ENCODE data around the gene PKN1.

DNA sequence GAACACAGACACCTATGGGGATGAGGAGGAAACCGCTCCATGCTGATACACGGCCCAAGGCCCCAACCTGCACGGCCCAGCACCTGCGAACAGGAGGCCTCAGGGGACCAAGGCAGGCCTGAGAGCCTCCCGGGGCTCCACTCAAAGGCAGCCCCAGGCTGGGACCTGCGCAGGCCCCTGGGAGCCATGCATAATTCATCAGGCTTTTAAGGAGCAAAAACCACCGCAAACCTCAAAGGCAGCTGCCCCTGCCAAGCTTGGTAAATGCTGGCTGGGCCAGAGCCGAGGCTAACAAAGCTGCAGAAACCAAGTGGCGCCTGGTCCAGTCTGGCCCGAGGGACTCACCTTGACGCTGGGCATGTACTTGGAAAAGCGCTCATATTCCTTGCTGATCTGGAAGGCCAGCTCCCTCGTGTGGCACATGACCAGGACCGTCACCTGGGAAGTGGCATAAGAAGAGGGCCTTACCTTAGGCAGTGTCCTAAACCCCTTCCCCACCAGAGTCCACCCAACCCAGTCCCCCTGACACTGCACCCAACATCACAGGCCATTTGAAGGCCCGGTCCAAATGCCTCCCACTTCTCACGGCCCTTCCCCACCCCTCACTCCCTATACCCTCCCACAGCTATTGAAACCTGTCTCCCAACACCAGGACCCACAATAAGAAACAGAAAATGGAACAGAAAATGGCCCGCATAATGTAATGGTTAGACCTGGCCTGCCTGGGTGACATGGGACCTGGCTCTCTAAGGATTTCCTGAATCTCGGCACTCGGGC lies 21.8 kb upstream of the PKN1 start:
- no peak for TF ChIP-seq POLR2A (IDR thresholded peaks at IDR 0.05; ENCODE audit: low read depth, low read length)
- TF ChIP-seq SPI1 (IDR thresholded peaks at IDR 0.05; ENCODE audit: low read depth, low read length) = no peak
- peak; percentile 48; the same call in 1 of the 2 replicates for TF ChIP-seq POLR2AphosphoS5 (IDR thresholded peaks at IDR 0.05; ENCODE audit: low read depth, low read length)
- no peak for TF ChIP-seq TAF1 (IDR thresholded peaks at IDR 0.05; ENCODE audit: low read depth, low read length)
- TF ChIP-seq PAX5 (IDR thresholded peaks at IDR 0.05; ENCODE audit: insufficient read depth, low read length, severe bottlenecking) = no peak
